AG08396 (cell line): ENCODE results near the gene ZNF683.

ENCODE experiments used
- DNase-seq: peaks from one replicate; pipeline ENCODE4 v3.0.0; 2012; ENCODE audit warnings: low spot score, mixed read lengths

ZNF683 gene

DNA sequence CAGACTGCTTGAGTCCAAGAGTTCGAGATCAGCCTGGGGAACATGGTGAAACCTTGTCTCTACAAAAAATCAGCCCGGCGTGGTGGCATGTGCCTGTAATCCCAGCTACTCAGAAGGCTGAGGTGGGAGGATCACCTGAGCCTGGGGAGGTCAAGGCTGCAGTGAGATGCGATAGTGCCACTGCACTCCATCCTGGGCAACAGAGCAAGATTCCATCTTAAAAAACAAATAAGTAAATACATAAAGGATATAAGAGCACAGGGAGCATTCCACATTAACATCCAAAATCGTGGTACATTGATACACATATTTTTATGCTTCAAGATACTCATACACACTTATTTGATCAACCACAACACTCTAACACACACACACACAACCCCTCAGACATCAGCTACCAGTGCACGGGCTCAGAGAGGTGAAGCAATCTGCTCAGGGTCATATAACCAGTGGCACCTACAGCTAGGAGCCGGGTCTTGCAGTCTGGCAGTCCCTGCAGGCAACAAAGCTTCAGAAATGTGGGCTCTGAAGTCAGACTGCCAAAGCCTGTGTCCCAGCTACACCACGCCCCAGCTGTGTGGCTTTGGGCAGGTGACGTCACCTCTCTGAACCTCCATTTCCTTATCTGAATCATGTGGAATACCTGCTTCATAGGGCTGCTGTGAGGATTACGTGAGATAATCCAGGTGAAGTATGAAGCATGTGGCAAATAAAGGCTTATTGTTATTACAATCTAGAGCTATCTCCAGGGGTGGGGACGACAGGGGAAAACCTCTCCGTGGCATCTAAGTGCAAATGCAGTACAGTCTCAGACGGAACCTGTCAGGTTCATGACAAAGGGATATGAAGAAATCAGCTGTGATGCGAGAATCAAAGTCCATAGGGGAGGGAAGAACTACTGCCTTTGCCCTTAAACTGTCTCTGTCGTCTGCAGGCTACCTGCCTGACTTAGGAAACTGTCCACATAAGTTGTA is 13.9 kb downstream of the ZNF683 start:
- no peak for DNase-seq

DNA sequence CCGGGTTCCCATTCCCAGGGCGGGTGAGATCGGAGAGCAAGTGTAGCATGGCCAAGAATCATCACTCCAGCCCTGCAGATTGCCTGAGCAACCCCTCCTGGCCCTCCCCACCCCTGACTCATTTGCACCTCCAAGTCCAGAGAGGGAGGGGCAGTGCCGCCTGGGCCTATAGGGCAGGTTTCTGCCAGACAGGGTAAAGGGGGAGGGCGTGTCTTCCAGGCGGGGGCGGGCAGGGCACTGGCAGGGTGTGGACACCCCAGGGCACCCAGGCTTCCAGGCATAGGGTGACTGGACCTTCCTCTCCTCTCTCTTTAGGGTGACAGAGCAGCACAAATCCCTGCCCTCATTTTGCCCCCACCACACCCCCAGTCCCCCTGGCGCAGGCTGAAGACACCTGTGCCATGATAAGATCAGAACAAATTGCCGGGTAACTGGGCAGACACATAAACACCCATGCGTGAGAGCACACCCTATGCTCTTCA is 15.4 kb downstream of the ZNF683 start:
- no peak for DNase-seq

GRCh38 chr1:26356106-26356505 is 16.4 kb downstream of the ZNF683 start:
- no peak for DNase-seq

DNA sequence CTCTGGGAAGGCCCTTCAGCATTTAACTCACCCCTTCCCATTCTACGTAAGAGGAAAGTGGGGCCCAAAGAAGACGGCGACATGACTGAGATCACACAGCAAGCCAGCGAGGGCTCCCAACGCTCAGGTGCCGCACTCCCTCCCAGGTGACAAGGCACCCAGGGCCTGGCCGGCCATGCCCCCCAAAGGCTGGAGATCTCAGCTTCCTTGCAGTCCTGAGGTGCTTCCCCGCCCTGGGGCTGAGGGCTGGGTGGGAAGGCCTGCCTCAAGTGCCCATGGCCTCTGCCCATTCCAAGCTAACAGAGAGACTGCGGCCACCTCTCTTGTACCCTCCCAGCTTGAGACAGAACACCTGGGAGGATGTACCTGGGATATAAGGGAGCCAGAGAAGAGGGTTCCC is 17.6 kb downstream of the ZNF683 start:
- no peak for DNase-seq

- no peak for DNase-seq
Measured at GRCh38 chr1:26353976-26354820, 18.4 kb downstream of the ZNF683 start, which contains the start of gene CRYBG2. Gene CRYBG2, minus strand, starts transcription at chr1:26354130. Its CDS starts 7,473 bp downstream, at chr1:26346657.

GRCh38 chr1:26353210-26353859 is 19.2 kb downstream of the ZNF683 start:
- no peak for DNase-seq

- no peak for DNase-seq
Measured at GRCh38 chr1:26352338-26352679, 20.2 kb downstream of the ZNF683 start.

DNA sequence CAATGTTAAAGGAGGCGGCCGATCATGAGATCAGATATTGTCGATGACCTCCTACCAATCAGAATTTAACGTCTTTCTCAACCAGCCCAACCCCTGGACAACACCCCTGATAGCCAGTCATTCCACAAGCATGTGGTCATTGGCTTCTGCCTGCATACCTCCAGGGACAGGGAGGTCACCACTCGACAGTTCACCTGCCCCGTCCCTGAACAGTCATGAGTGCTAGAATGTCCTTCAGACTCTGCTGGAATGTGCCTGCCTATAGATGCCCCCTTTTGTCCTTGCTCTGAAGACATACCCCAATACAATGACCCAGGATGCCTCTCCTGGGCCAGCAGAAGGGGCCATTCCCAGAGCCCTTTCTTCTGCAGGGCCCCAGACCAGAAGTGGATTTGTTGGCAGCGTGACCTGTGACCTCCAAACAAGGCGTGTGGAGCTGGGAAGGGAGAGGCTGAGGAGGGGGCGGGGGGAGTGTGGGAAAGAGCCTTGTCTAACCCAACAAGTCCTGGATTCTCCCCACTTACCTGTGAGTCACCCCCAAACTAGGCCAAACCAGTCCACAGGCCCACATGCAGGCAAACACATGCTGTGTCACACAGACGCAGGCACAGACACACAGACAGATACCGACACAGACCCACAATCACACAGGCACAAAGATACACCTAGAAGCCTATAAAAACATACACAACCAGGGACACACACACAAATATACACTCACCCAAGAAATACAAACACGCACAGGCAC is 20.8 kb downstream of the ZNF683 start:
- DNase-seq, result no peak

DNA sequence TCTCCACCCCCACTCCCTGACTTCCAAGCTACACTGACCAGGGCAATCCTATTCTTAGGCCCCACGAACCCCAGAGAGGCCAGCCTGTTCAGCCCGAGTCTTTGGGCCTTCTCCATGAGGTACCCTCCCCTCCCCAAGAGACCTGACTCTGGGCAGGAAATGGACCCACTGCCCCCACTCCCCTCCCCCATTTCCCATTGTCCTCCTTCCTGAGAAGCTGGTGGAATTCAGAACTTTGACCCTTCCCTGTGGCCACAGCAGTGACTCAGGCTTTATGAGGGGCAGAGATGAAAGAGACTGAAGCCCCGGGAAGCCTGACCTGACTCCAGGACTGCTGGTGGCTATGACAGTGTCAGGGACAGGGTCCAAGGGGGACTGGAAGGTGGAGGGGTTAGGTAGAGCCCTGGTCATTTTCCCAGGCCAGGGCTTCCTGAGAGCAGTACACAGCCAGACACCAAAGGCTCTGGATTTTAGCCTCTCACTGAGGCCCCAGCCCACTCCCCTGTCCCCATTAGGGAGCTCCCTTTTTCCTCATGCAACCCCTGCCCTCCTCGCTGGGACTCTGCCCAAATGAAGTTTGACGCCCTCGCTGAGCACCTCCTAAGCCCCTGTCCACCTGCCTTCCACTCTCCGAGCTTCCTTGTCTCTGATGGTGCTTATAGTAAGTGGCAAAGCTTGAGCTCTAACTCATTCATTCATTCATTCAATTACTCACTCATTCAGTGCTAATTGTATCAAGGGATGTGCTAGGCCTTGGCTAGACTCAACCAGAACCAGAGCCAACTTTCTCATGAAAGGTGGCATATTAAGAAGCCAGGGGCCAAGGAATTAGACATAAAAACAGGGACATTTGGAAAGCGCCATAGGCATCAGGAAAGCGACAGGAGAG is 21.6 kb downstream of the ZNF683 start:
- DNase-seq, result no peak

- no peak for DNase-seq
Measured at GRCh38 chr1:26350343-26350700, 22.2 kb downstream of the ZNF683 start.

GRCh38 chr1:26349877-26350244 is 22.7 kb downstream of the ZNF683 start:
- DNase-seq, result no peak

DNA sequence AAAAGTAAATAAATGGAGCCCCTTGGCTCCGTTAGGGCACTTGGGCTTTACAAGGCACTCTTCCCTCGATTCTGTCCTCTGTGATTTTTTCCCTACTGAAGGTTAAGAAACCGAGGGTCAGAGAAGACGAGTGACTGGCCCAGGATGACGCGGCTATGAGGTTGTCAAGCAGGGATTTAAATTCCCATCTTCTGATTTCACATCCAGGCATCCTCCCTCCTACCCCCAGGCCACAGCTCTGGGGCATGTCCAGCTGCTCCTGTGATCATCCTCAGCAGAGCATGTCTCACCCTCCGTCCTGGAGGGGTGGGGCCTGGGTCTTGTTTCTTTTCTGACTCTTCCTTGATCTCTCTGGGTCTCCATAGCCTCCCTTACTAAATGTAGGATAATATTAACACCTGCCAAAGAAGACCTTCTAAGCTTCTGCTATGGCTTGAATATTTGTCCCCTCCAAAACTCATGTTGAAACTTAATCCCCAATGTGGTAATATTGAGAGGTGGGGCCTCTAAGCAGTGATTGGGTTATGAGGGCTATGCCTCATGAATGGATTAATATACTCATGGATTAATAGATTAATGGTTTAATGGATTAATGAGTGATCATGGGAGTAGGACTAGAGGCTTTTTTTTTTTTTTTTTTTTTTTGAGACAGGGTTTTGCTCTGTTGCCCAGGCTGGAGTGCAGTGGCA is 23.2 kb downstream of the ZNF683 start:
- DNase-seq, result peak; percentile 52

GRCh38 chr1:26346274-26347033 is 26.1 kb downstream of the ZNF683 start:
- no peak for DNase-seq

DNA sequence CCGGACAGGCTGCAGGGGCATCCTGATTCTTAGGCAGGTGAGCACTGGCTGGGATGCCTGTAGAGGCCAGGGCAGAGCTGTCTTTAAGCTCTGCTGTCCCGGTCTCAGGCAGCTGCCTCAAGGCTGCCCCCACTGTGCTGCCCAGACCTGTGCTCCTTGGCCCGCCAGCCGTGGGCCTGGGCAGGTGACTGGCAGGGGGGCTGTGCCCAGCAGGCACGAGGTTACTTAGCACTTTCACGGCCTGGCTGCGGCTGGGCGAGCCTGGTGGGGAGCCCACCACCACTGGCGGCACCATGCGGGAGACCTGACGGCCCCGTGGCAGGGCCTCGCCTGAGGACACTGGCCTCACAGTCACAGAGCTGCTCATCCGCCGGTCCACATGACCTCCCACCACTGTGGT is 26.8 kb downstream of the ZNF683 start:
- DNase-seq, result no peak

- no peak for DNase-seq
Measured at GRCh38 chr1:26344147-26344920, 28.2 kb downstream of the ZNF683 start.

DNA sequence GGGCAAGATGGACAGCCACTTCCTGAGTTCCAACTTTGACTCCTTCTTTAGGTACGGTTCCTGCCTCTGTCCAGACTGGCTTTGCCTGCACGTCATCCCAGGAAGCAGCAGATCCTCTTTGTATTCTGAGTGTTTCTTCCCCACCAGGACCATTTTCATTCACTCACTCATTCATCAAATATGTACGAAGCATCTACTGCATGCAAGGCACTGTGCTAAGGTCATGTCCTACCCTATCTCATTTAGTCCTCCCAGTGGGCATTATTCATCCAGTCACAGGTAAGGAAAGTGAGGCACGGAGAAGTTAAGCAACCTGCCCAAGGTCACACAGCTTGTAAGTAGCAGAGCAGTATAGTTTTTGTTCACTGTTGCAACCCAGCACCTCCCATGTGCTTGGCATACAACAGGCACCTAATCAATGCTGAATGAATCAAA is 32.5 kb downstream of the ZNF683 start:
- DNase-seq, result no peak

DNA sequence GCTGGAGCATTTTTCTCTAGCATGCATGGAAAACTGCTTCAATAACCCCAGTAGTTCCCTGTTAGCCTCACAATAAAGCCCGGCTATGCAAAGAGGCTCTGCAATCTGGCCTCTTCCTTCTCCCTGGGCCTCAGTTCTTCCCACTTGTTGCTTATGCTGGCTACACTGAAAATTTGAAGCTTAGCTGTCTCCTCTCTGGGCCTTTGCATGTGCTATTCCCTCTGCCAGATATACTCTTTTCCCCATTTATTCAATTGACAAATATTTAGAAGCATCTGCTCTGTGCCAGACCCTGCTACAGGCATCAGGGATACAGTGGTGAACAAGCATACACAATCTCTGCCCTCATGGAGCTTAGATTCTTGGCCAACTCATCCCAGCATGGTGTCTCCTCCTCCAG is 33.9 kb downstream of the ZNF683 start:
- DNase-seq, result no peak

GRCh38 chr1:26337625-26338024 is 34.9 kb downstream of the ZNF683 start:
- DNase-seq, result no peak

- no peak for DNase-seq
Measured at GRCh38 chr1:26337206-26337535, 35.4 kb downstream of the ZNF683 start.
